Right lobe of liver (tissue), 4 donors: ENCODE measurements around the gene MYH7B.

Experiments
- POLR2A ChIP-seq: fragments of 450-650 bp; IDR thresholded peaks from one replicate; pipeline ENCODE4 v1.6.1; 2017; ENCODE audit warnings: antibody characterized with exemption, mild to moderate bottlenecking
- TF ChIP-seq, protein P1 (sequence below), 4 donors: fragments of 200-600 bp in 3 of 4; fragments of 450-650 bp in 1 of 4; IDR thresholded peaks; one replicate each; pipeline versions ENCODE4 v1.5.1 to v1.8.0; 2016 to 2022; ENCODE audit warnings: antibody characterized with exemption in 4 of 4, mild to moderate bottlenecking in 2 of 4
- donor health status: DM: no; HTN: no; CAD: no.
- donor health status: DM: no; HTN: no; CAD: no.
- donor health status: DM: no; HTN: yes; CAD: no.

DNA sequence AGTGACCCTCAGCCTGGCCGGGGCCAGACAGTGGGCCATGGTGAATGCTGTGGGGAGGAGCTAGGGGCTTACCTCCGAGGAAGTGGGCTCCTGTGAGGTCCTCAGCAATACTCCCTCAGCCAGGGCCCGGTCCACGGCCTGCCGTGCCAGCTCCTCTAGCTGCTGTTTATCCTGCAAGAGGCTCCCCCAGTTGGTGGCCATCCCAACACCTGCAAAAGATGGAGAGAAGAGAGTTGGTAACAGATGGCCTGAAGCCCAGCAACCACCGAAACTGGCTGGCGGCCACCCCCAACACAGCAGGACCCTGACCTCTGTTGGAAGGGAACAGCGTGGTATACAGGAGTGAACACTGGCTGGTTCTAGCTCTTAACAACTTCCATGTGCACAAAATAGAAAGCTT is 4.0 kb upstream of the MYH7B start:
- TF ChIP-seq, protein P1, sequence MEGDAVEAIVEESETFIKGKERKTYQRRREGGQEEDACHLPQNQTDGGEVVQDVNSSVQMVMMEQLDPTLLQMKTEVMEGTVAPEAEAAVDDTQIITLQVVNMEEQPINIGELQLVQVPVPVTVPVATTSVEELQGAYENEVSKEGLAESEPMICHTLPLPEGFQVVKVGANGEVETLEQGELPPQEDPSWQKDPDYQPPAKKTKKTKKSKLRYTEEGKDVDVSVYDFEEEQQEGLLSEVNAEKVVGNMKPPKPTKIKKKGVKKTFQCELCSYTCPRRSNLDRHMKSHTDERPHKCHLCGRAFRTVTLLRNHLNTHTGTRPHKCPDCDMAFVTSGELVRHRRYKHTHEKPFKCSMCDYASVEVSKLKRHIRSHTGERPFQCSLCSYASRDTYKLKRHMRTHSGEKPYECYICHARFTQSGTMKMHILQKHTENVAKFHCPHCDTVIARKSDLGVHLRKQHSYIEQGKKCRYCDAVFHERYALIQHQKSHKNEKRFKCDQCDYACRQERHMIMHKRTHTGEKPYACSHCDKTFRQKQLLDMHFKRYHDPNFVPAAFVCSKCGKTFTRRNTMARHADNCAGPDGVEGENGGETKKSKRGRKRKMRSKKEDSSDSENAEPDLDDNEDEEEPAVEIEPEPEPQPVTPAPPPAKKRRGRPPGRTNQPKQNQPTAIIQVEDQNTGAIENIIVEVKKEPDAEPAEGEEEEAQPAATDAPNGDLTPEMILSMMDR (IDR thresholded peaks at IDR 0.05), result no peak
- no peak for TF ChIP-seq POLR2A
